ENCODE results near the gene HOXC6. TPM values are rescaled to one million over a fixed set of nuclear protein-coding genes. Genes with fewer than 3 reads are reported as not detected.
A peak's percentile ranks its signal among the peaks of the same experiment; 100 is the strongest.

The HOXC6 gene
- total RNA-seq (2014; rRNA removed; shearing (Covaris generic)) (not detected in 2 replicates), polyA plus RNA-seq (2016; fragmentation: Nextera tagmentation; extraction: Ambion mirVana) (not detected in 2 replicates)
- long read RNA-seq = 0 reads

GRCh38 chr12:54028314-54029201 is at the start of gene HOXC6:
Gene HOXC6, plus strand, starts transcription at chr12:54028440. Its CDS starts 82 bp downstream, at chr12:54028522.
- Histone ChIP-seq H3K27me3 (ENCODE audit: insufficient read depth) (peaks cover 100% of the 10 kb centered on the region), H3K4me2 (peak within 1 kb of the TSS; percentile 70), H3F3A (replicated peaks; ENCODE audit: low read depth) (peaks cover 35% of the 10 kb centered on the region; the same call in 1 of the 2 replicates), H3K36me3 (ENCODE audit: insufficient read depth) (no peaks in the 10 kb centered on the region), H2AFZ (no peak within 1 kb of the TSS), H3K79me2 (replicated peaks; ENCODE audit: insufficient read depth) (no peaks in the 10 kb centered on the region), H3K4me1 (ENCODE audit: insufficient read depth) (peaks cover 48% of the 10 kb centered on the region), H3K4me3 (peak within 1 kb of the TSS; percentile 35; the same call in 1 of the 2 replicates), H3K9me2 (ENCODE audit: insufficient read depth) (no peaks in the 10 kb centered on the region), H4K20me1 (replicated peaks; ENCODE audit: insufficient read depth) (peaks cover 45% of the 10 kb centered on the region; the same call in 1 of the 2 replicates), H3K27ac (ENCODE audit: low read depth) (no peak within 1 kb of the TSS)
- peak within 1 kb of the TSS; percentile 14; the same call in 1 of the 3 replicates for H3K4me3 Mint-ChIP-seq
- H3K4me1 Mint-ChIP-seq = peaks cover 25% of the 10 kb centered on the region
- peaks cover 4% of the 10 kb centered on the region for H3K9me3 Mint-ChIP-seq
- ATAC-seq = no peak
- H3K27me3 Mint-ChIP-seq (ENCODE audit: insufficient read depth, low read depth, poor library complexity) = peaks cover 99% of the 10 kb centered on the region
- TF ChIP-seq EZH2 (IDR thresholded peaks at IDR 0.05; ENCODE audit: low read depth, unreplicated experiment) = peak; percentile 98
- no peak for TF ChIP-seq ETS1 (IDR thresholded peaks at IDR 0.05)
- TF ChIP-seq CREB1 (CRISPR knock-in tag; IDR thresholded peaks at IDR 0.05; ENCODE audit: low read depth) = no peak
- TF ChIP-seq EZH2phosphoT487 (IDR thresholded peaks at IDR 0.05; ENCODE audit: unreplicated experiment) = peak; percentile 92
- H3K36me3 Mint-ChIP-seq (ENCODE audit: low read depth) = no peaks in the 10 kb centered on the region
- DNase-seq (ENCODE audit: low spot score) = peak; percentile 57
- no peak within 1 kb of the TSS for H3K27ac Mint-ChIP-seq

- Mint-ChIP-seq H3K27me3 (ENCODE audit: insufficient read depth, low read depth, poor library complexity) (peaks cover 100% of the 10 kb centered on the region), H3K27ac (no peak overlapping the region), H3K4me3 (no peak overlapping the region), H3K9me3 (no peaks in the 10 kb centered on the region; the same call in 1 of the 3 replicates), H3K4me1 (peaks cover 26% of the 10 kb centered on the region), H3K36me3 (ENCODE audit: low read depth) (no peaks in the 10 kb centered on the region; the same call in 2 of the 3 replicates)
- H3K27ac ChIP-seq (ENCODE audit: low read depth) = no peak overlapping the region
- H3K79me2 ChIP-seq (replicated peaks; ENCODE audit: insufficient read depth) = no peaks in the 10 kb centered on the region
- no peaks in the 10 kb centered on the region for H3K36me3 ChIP-seq (ENCODE audit: insufficient read depth)
- peaks cover 39% of the 10 kb centered on the region for H3F3A ChIP-seq (replicated peaks; ENCODE audit: low read depth)
- ATAC-seq (peak; percentile 8; the same call in 2 of the 3 replicates), DNase-seq (ENCODE audit: low spot score) (peak; percentile 58)
- peaks cover 31% of the 10 kb centered on the region for H4K20me1 ChIP-seq (replicated peaks; ENCODE audit: insufficient read depth)
- H3K4me1 ChIP-seq (ENCODE audit: insufficient read depth) = peaks cover 48% of the 10 kb centered on the region
- H3K27me3 ChIP-seq (ENCODE audit: insufficient read depth) = peaks cover 100% of the 10 kb centered on the region
- H3K9me2 ChIP-seq (ENCODE audit: insufficient read depth) = no peaks in the 10 kb centered on the region
- H2AFZ ChIP-seq = no peak overlapping the region
- no peak overlapping the region for H3K4me3 ChIP-seq
- peak overlapping the region; percentile 58 for H3K4me2 ChIP-seq
- TF ChIP-seq EZH2phosphoT487 (IDR thresholded peaks at IDR 0.05; ENCODE audit: unreplicated experiment) (peak; percentile 31), CREB1 (CRISPR knock-in tag; IDR thresholded peaks at IDR 0.05; ENCODE audit: low read depth) (no peak), ZNF462 (CRISPR knock-in tag; IDR thresholded peaks at IDR 0.05) (no peak), EZH2 (IDR thresholded peaks at IDR 0.05; ENCODE audit: low read depth, unreplicated experiment) (peak; percentile 90), ZNF114 (CRISPR knock-in tag; IDR thresholded peaks at IDR 0.05) (no peak)
Observed at GRCh38 chr12:53978477-53979356, 49.5 kb upstream of the HOXC6 start.

Measured in GM23338 (cell line).